Measurements from ENCODE around the gene ELOVL7. TPM values are rescaled to one million over a fixed set of nuclear protein-coding genes. Genes with fewer than 3 reads are reported as not detected.
"Not testable (repeated sequence)": the region's sequence is repeated elsewhere in the genome, so short reads cannot be mapped to it uniquely, and the experiment has no call there.

Gene ELOVL7
- total RNA-seq, 4 donors from 2014 or later: 1.2 to 17.1 (median 14.4) TPM

- in situ Hi-C loops (cut with MboI; ENCODE audit: low pct_ligation_motif_present in 1 of 4, low pct_unique_long_range_greater_than_20kb in 1 of 4, low sequenced_read_pairs in 3 of 4) (no loop called here), intact Hi-C loops (cut with DNase I; ENCODE audit: low total_unique reads) (no loop called here)
- Histone ChIP-seq H3K9me3 (no peaks in the 10 kb centered on the region), H3K36me3 (no peaks in the 10 kb centered on the region), H3K4me1 (no peaks in the 10 kb centered on the region), H3K27ac (no peak overlapping the region), H3K4me3 (no peak overlapping the region), H3K27me3 (no peaks in the 10 kb centered on the region)
- DNase-seq: no peak
- WGBS, 2 donors (ENCODE audit: low coverage in 1 of 2): 83 to 94% methylated on average over 4 of the region's 4 CpGs
- TF ChIP-seq EP300 (IDR thresholded peaks at IDR 0.05; ENCODE audit: low read depth) (no peak), POLR2A (IDR thresholded peaks at IDR 0.05) (no peak), POLR2AphosphoS5 (IDR thresholded peaks at IDR 0.05) (no peak)
- TF ChIP-seq, protein P1, sequence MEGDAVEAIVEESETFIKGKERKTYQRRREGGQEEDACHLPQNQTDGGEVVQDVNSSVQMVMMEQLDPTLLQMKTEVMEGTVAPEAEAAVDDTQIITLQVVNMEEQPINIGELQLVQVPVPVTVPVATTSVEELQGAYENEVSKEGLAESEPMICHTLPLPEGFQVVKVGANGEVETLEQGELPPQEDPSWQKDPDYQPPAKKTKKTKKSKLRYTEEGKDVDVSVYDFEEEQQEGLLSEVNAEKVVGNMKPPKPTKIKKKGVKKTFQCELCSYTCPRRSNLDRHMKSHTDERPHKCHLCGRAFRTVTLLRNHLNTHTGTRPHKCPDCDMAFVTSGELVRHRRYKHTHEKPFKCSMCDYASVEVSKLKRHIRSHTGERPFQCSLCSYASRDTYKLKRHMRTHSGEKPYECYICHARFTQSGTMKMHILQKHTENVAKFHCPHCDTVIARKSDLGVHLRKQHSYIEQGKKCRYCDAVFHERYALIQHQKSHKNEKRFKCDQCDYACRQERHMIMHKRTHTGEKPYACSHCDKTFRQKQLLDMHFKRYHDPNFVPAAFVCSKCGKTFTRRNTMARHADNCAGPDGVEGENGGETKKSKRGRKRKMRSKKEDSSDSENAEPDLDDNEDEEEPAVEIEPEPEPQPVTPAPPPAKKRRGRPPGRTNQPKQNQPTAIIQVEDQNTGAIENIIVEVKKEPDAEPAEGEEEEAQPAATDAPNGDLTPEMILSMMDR (IDR thresholded peaks at IDR 0.05): no peak
Measured at GRCh38 chr5:60821488-60822284, 22.4 kb downstream of the ELOVL7 start.

- in situ Hi-C loops (cut with MboI; ENCODE audit: low pct_ligation_motif_present in 1 of 4, low pct_unique_long_range_greater_than_20kb in 1 of 4, low sequenced_read_pairs in 3 of 4): no loop called here
- no peaks in the 10 kb centered on the region for H3K36me3 ChIP-seq
- no peak overlapping the region for H3K27ac ChIP-seq
- WGBS, 2 donors (ENCODE audit: low coverage in 1 of 2): 56 to 83% methylated on average over 4 to 9 of the region's 9 CpGs
- no peak for DNase-seq
- no peak for TF ChIP-seq POLR2A (IDR thresholded peaks at IDR 0.05)
- TF ChIP-seq POLR2AphosphoS5 (IDR thresholded peaks at IDR 0.05): no peak
- no peak for TF ChIP-seq EP300 (IDR thresholded peaks at IDR 0.05; ENCODE audit: low read depth)
- TF ChIP-seq, protein P1 (IDR thresholded peaks at IDR 0.05): no peak
- intact Hi-C loops (cut with DNase I; ENCODE audit: low total_unique reads): no loop called here
- H3K4me3 ChIP-seq: no peak overlapping the region
- H3K4me1 ChIP-seq: no peaks in the 10 kb centered on the region
- H3K9me3 ChIP-seq: no peaks in the 10 kb centered on the region
- no peaks in the 10 kb centered on the region for H3K27me3 ChIP-seq
Measured at GRCh38 chr5:60820593-60821487, 23.2 kb downstream of the ELOVL7 start.

GRCh38 chr5:60816138-60816537 lies 27.9 kb downstream of the ELOVL7 start:
- in situ Hi-C loops (cut with MboI; ENCODE audit: low pct_ligation_motif_present in 1 of 4, low pct_unique_long_range_greater_than_20kb in 1 of 4, low sequenced_read_pairs in 3 of 4); H3K36me3 ChIP-seq: not testable (repeated sequence)

GRCh38 chr5:60814498-60814897 lies 29.6 kb downstream of the ELOVL7 start:
- TF ChIP-seq POLR2AphosphoS5 (IDR thresholded peaks at IDR 0.05) (no peak), POLR2A (IDR thresholded peaks at IDR 0.05) (no peak), EP300 (IDR thresholded peaks at IDR 0.05; ENCODE audit: low read depth) (no peak)
- TF ChIP-seq, protein P1 (IDR thresholded peaks at IDR 0.05): no peak
- Histone ChIP-seq H3K36me3 (no peaks in the 10 kb centered on the region), H3K4me1 (no peaks in the 10 kb centered on the region), H3K9me3 (no peaks in the 10 kb centered on the region), H3K4me3 (no peak overlapping the region), H3K27ac (no peak overlapping the region), H3K27me3 (no peaks in the 10 kb centered on the region)
- in situ Hi-C loops (cut with MboI; ENCODE audit: low pct_ligation_motif_present in 1 of 4, low pct_unique_long_range_greater_than_20kb in 1 of 4, low sequenced_read_pairs in 3 of 4) (no loop called here), intact Hi-C loops (cut with DNase I; ENCODE audit: low total_unique reads) (no loop called here)
- DNase-seq: no peak
- WGBS, 2 donors (ENCODE audit: low coverage in 1 of 2): 73% methylated on average over 2 of the region's 2 CpGs; no CpG with 5 or more reads in 1 of the 2 donors

More at GRCh38 chr5:60816138-60816537, 27.9 kb downstream of the ELOVL7 start:
- H3K4me3 ChIP-seq; H3K9me3 ChIP-seq; DNase-seq; H3K27ac ChIP-seq; H3K27me3 ChIP-seq; H3K4me1 ChIP-seq; intact Hi-C loops (cut with DNase I; ENCODE audit: low total_unique reads): not testable (repeated sequence)
- 90 to 95% methylated on average over 5 of the region's 5 CpGs for WGBS, 2 donors (ENCODE audit: low coverage in 1 of 2)
